22Rv1 (cell line): ENCODE measurements around the gene SWAP70.
"Not testable (repeated sequence)": the region's sequence is repeated elsewhere in the genome, so short reads cannot be mapped to it uniquely, and the experiment has no call there.

Experiments
- H3K27ac ChIP-seq: fragments of 450-650 bp; 2 replicates; pipeline ENCODE4 v1.5.1; 2017
- ZFX ChIP-seq: fragments of 450-650 bp; IDR thresholded peaks from 2 replicates; pipeline ENCODE4 v1.6.1; 2017; ENCODE audit warnings: antibody characterized with exemption, borderline replicate concordance
- TF ChIP-seq, protein P1 (sequence below): fragments of 450-650 bp; IDR thresholded peaks from 2 replicates; pipeline ENCODE4 v1.5.1; 2017; ENCODE audit warnings: mild to moderate bottlenecking

Gene SWAP70

GRCh38 chr11:9741260-9741659, 77.4 kb downstream of the SWAP70 start:
- no peak for TF ChIP-seq ZFX
- TF ChIP-seq, protein P1, sequence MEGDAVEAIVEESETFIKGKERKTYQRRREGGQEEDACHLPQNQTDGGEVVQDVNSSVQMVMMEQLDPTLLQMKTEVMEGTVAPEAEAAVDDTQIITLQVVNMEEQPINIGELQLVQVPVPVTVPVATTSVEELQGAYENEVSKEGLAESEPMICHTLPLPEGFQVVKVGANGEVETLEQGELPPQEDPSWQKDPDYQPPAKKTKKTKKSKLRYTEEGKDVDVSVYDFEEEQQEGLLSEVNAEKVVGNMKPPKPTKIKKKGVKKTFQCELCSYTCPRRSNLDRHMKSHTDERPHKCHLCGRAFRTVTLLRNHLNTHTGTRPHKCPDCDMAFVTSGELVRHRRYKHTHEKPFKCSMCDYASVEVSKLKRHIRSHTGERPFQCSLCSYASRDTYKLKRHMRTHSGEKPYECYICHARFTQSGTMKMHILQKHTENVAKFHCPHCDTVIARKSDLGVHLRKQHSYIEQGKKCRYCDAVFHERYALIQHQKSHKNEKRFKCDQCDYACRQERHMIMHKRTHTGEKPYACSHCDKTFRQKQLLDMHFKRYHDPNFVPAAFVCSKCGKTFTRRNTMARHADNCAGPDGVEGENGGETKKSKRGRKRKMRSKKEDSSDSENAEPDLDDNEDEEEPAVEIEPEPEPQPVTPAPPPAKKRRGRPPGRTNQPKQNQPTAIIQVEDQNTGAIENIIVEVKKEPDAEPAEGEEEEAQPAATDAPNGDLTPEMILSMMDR = no peak
- no peak overlapping the region for H3K27ac ChIP-seq

- H3K27ac ChIP-seq = not testable (repeated sequence)
Measured at GRCh38 chr11:9743512-9743911, 79.6 kb downstream of the SWAP70 start.

DNA sequence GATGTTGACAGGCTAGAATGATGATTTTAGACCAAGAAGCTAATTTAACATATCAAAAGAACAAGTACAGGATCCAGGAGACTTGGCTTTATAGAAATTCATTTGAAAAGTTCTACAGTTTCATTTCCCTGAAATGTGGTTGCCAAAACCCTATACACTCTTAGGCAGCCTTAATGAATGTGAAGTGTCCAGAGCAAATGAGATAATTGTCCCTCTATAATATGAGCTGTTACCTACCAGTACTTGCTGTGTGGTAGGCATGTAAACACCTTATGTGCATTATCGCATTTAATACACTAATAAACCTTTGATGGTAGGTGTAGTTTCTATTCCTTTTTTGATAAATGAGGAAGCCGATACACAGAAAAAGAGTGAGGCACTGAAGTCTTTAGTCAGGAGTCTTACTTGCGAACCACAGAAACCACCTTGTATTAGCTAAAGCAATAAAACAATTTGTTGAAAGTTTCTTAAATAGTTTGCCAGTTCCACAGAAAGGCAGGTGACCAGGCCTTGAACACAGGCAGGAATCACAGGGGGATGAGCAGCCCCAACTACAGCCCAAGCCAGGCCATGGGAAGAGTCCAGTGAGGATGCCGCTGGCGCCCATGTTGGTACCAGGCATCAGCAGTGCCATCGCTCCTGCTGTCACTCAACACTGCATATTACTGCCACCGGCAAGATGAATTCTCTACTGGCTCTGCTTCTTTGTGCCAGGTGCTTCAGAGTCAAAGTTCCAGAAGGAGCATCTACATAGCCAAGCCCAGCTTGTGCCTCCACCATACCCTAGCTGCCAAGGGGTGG, 81.7 kb downstream of the SWAP70 start:
- no peak for TF ChIP-seq ZFX
- TF ChIP-seq, protein P1 = no peak

DNA sequence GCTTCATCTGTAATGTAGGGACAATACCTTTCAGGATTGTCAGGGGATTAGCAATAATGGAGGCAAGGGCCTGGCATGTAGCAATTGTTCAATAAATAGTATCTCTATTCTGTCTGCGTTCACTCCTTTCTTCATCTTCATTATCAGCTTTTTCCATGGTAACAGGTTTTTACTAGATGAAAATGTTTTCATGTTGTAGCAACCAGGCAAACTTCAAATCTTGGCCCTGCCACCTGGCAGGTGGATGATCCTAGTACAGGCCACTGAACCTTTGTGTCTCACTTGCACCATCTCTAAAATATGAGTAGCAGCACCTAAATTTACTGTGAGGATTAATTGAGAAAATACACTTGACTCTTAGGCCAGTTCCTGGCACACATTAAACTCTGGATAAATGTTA, 83.4 kb downstream of the SWAP70 start:
- TF ChIP-seq, protein P1 = no peak
- TF ChIP-seq ZFX = no peak
- H3K27ac ChIP-seq = no peak overlapping the region

More for the DNA sequence above, 81.7 kb downstream of the SWAP70 start:
- no peak overlapping the region for H3K27ac ChIP-seq

- TF ChIP-seq, protein P1 = no peak
- no peak for TF ChIP-seq ZFX
- no peak overlapping the region for H3K27ac ChIP-seq
Measured at GRCh38 chr11:9747828-9748227, 84.0 kb downstream of the SWAP70 start.

- H3K27ac ChIP-seq = no peak overlapping the region
- TF ChIP-seq, protein P1 = peak; percentile 84
- no peak for TF ChIP-seq ZFX
Measured at GRCh38 chr11:9748361-9748970, 84.6 kb downstream of the SWAP70 start.

GRCh38 chr11:9750551-9750950, 86.7 kb downstream of the SWAP70 start:
- no peak overlapping the region for H3K27ac ChIP-seq

More at GRCh38 chr11:9750551-9750950, 86.7 kb downstream of the SWAP70 start:
- no peak for TF ChIP-seq ZFX
- TF ChIP-seq, protein P1 = no peak
